Measurements from ENCODE around the gene NR6A1. TPM values are rescaled to one million over a fixed set of nuclear protein-coding genes. Genes with fewer than 3 reads are reported as not detected.

The NR6A1 gene
- total RNA-seq, 1 donor from 2014 or later: 302 TPM

GRCh38 chr9:124721109-124721906 lies 49.8 kb downstream of the NR6A1 start:
- H3K9ac ChIP-seq: no peak overlapping the region
- no peak overlapping the region for H3K4me2 ChIP-seq

GRCh38 chr9:124720429-124721108 lies 50.5 kb downstream of the NR6A1 start:
- TF ChIP-seq EZH2phosphoT487 (IDR thresholded peaks at IDR 0.05): no peak
- Histone ChIP-seq H3K27me3 (no peaks in the 10 kb centered on the region), H3K4me3 (no peak overlapping the region), H3K4me1 (no peaks in the 10 kb centered on the region), H2AFZ (replicated peaks) (no peak overlapping the region), H3K9ac (no peak overlapping the region), H3K4me2 (no peak overlapping the region), H3K9me3 (ENCODE audit: low read depth) (no peaks in the 10 kb centered on the region), H3F3A (ENCODE audit: low read depth) (peaks cover 9% of the 10 kb centered on the region), H4K20me1 (ENCODE audit: low read depth) (peaks cover 65% of the 10 kb centered on the region), H3K36me3 (peaks cover 6% of the 10 kb centered on the region), H3K27ac (no peak overlapping the region), H3K79me2 (ENCODE audit: low read depth) (peaks cover 98% of the 10 kb centered on the region)
- Mint-ChIP-seq H3K4me1 (peaks cover 18% of the 10 kb centered on the region), H3K27ac (no peak overlapping the region), H3K4me3 (no peak overlapping the region), H3K27me3 (ENCODE audit: insufficient read depth, low read depth) (peaks cover 2% of the 10 kb centered on the region), H3K9me3 (no peaks in the 10 kb centered on the region), H3K36me3 (peaks cover under 1% of the 10 kb centered on the region)
- DNase-seq (ENCODE audit: low spot score): no peak

More at GRCh38 chr9:124721109-124721906, 49.8 kb downstream of the NR6A1 start:
- Histone ChIP-seq H3K4me3 (no peak overlapping the region), H3F3A (ENCODE audit: low read depth) (peaks cover 6% of the 10 kb centered on the region), H3K36me3 (no peaks in the 10 kb centered on the region), H2AFZ (replicated peaks) (no peak overlapping the region), H4K20me1 (ENCODE audit: low read depth) (peaks cover 70% of the 10 kb centered on the region), H3K27ac (no peak overlapping the region), H3K9me3 (ENCODE audit: low read depth) (no peaks in the 10 kb centered on the region), H3K4me1 (no peaks in the 10 kb centered on the region), H3K27me3 (no peaks in the 10 kb centered on the region), H3K79me2 (ENCODE audit: low read depth) (peaks cover 97% of the 10 kb centered on the region)
- H3K27me3 Mint-ChIP-seq (ENCODE audit: insufficient read depth, low read depth): no peaks in the 10 kb centered on the region
- no peak overlapping the region for H3K27ac Mint-ChIP-seq
- peak; percentile 7 for DNase-seq (ENCODE audit: low spot score)
- peaks cover 2% of the 10 kb centered on the region for H3K36me3 Mint-ChIP-seq
- TF ChIP-seq CTCF (IDR thresholded peaks at IDR 0.05): no peak
- TF ChIP-seq EZH2 (IDR thresholded peaks at IDR 0.05): no peak
- TF ChIP-seq EZH2phosphoT487 (IDR thresholded peaks at IDR 0.05): no peak
- no peaks in the 10 kb centered on the region for H3K9me3 Mint-ChIP-seq
- H3K4me3 Mint-ChIP-seq: no peak overlapping the region
- H3K4me1 Mint-ChIP-seq: peaks cover 20% of the 10 kb centered on the region

GRCh38 chr9:124718928-124719327 lies 52.2 kb downstream of the NR6A1 start:
- Mint-ChIP-seq H3K27ac (no peak overlapping the region), H3K4me1 (peaks cover 7% of the 10 kb centered on the region), H3K27me3 (ENCODE audit: insufficient read depth, low read depth) (peaks cover 5% of the 10 kb centered on the region), H3K36me3 (peaks cover 5% of the 10 kb centered on the region), H3K9me3 (no peaks in the 10 kb centered on the region), H3K4me3 (no peak overlapping the region)
- TF ChIP-seq EZH2 (IDR thresholded peaks at IDR 0.05): no peak
- peaks cover 17% of the 10 kb centered on the region for H3F3A ChIP-seq (ENCODE audit: low read depth)
- DNase-seq (ENCODE audit: low spot score): no peak
- no peak overlapping the region for H3K27ac ChIP-seq
- H2AFZ ChIP-seq (replicated peaks): no peak overlapping the region
- peaks cover 54% of the 10 kb centered on the region for H4K20me1 ChIP-seq (ENCODE audit: low read depth)
- H3K4me2 ChIP-seq: no peak overlapping the region
- peaks cover 98% of the 10 kb centered on the region for H3K79me2 ChIP-seq (ENCODE audit: low read depth)
- H3K4me1 ChIP-seq: no peaks in the 10 kb centered on the region
- H3K9ac ChIP-seq: no peak overlapping the region
- no peaks in the 10 kb centered on the region for H3K9me3 ChIP-seq (ENCODE audit: low read depth)
- H3K27me3 ChIP-seq: no peaks in the 10 kb centered on the region
- no peak overlapping the region for H3K4me3 ChIP-seq
- H3K36me3 ChIP-seq: peaks cover 9% of the 10 kb centered on the region

- no peaks in the 10 kb centered on the region for H3K9me3 ChIP-seq (ENCODE audit: low read depth)
- H3K4me2 ChIP-seq: no peak overlapping the region
- DNase-seq (ENCODE audit: low spot score): no peak
- H3K27me3 Mint-ChIP-seq (ENCODE audit: insufficient read depth, low read depth): peaks cover 5% of the 10 kb centered on the region
- TF ChIP-seq CTCF (IDR thresholded peaks at IDR 0.05) (no peak), EZH2phosphoT487 (IDR thresholded peaks at IDR 0.05) (no peak), EZH2 (IDR thresholded peaks at IDR 0.05) (no peak)
- no peak overlapping the region for H3K27ac Mint-ChIP-seq
- no peak overlapping the region for H2AFZ ChIP-seq (replicated peaks)
- H4K20me1 ChIP-seq (ENCODE audit: low read depth): peaks cover 55% of the 10 kb centered on the region
- no peaks in the 10 kb centered on the region for H3K9me3 Mint-ChIP-seq
- no peaks in the 10 kb centered on the region for H3K4me1 ChIP-seq
- H3F3A ChIP-seq (ENCODE audit: low read depth): peaks cover 27% of the 10 kb centered on the region
- no peak overlapping the region for H3K27ac ChIP-seq
- peaks cover 7% of the 10 kb centered on the region for H3K4me1 Mint-ChIP-seq
- no peak overlapping the region for H3K9ac ChIP-seq
- H3K36me3 Mint-ChIP-seq: peaks cover 9% of the 10 kb centered on the region
- no peak overlapping the region for H3K4me3 ChIP-seq
- H3K4me3 Mint-ChIP-seq: no peak overlapping the region
- peaks cover 98% of the 10 kb centered on the region for H3K79me2 ChIP-seq (ENCODE audit: low read depth)
- no peaks in the 10 kb centered on the region for H3K27me3 ChIP-seq
- peaks cover 12% of the 10 kb centered on the region for H3K36me3 ChIP-seq
Measured at GRCh38 chr9:124717597-124717996, 53.5 kb downstream of the NR6A1 start.

Measured in neural progenitor cell (in vitro differentiated cells).